ENCODE data around the gene CSRNP3.

The CSRNP3 gene, protein sequence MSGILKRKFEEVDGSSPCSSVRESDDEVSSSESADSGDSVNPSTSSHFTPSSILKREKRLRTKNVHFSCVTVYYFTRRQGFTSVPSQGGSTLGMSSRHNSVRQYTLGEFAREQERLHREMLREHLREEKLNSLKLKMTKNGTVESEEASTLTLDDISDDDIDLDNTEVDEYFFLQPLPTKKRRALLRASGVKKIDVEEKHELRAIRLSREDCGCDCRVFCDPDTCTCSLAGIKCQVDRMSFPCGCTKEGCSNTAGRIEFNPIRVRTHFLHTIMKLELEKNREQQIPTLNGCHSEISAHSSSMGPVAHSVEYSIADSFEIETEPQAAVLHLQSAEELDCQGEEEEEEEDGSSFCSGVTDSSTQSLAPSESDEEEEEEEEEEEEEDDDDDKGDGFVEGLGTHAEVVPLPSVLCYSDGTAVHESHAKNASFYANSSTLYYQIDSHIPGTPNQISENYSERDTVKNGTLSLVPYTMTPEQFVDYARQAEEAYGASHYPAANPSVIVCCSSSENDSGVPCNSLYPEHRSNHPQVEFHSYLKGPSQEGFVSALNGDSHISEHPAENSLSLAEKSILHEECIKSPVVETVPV

GRCh38 chr2:165469417-165469816, at the start of gene CSRNP3:
TSS of gene CSRNP3 (plus strand) at chr2:165469698. CDS start at chr2:165595066, 125,368 bp downstream.
- peak; percentile 91 for DNase-seq (ENCODE audit: low spot score)

GRCh38 chr2:165420231-165420630, 49.3 kb upstream of the CSRNP3 start:
- no peak for DNase-seq (ENCODE audit: low spot score)

- no peak for DNase-seq (ENCODE audit: low spot score)
These were observed 46.4 kb upstream of the CSRNP3 start for GRCh38 chr2:165423081-165423480.

- no peak for DNase-seq (ENCODE audit: low spot score)
These were observed 43.9 kb upstream of the CSRNP3 start for GRCh38 chr2:165425556-165425955.

- no peak for DNase-seq (ENCODE audit: low spot score)
These were observed 41.8 kb upstream of the CSRNP3 start for GRCh38 chr2:165427686-165428085.

DNA sequence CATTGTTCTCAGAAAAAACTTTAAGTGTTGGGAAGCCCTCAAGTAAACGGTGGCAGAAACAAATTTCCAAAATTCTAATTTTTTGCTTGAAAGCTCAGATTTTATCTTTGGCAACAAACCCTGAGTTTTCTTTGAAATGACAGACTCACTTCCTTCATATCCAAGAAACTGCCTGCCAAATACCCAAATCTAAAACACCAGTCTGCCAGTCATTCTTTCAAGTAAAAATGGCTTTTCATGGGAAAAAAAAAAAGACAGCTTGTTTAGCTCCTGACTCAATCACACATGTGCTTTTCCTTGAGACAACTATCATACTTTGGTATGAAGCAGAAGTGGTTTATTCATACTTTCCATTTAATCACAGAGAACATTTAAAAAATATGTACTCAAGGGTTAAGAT, 40.6 kb upstream of the CSRNP3 start:
- no peak for DNase-seq (ENCODE audit: low spot score)

- no peak for DNase-seq (ENCODE audit: low spot score)
These were observed 38.5 kb upstream of the CSRNP3 start for GRCh38 chr2:165431014-165431413.

GRCh38 chr2:165432234-165432966, 37.1 kb upstream of the CSRNP3 start:
- DNase-seq (ENCODE audit: low spot score): no peak

DNA sequence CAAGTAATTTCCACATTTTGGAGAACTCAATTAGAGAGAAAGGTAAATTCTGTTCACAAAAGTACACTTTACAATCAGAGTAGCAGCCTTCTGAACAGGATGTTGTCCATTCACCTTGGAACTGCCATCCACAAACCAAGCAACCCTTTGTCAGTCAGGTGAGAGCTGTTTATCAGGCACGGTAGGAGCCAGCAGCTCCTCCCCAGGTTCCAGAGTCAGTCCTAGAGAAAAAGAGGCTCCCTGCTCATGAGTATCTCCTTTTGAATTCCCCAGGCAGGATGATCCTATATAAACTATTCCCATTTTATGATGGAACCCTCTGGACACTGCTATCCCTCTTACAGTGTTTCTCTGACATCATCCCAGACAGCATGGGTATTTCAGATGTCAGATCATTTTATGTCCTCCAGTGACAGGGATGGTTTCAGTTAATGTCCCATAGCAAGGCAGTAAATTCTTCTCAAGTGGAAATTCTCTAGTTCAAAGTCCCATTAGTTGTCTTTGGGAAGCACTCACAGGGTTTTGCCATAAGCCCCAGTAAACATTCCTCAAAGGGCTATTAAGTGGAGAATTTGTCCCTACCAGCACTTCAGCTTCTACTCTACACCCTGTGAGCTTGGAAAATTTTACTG, 34.5 kb upstream of the CSRNP3 start:
- no peak for DNase-seq (ENCODE audit: low spot score)

- DNase-seq (ENCODE audit: low spot score): no peak
These were observed 33.9 kb upstream of the CSRNP3 start for GRCh38 chr2:165435611-165436010.

DNA sequence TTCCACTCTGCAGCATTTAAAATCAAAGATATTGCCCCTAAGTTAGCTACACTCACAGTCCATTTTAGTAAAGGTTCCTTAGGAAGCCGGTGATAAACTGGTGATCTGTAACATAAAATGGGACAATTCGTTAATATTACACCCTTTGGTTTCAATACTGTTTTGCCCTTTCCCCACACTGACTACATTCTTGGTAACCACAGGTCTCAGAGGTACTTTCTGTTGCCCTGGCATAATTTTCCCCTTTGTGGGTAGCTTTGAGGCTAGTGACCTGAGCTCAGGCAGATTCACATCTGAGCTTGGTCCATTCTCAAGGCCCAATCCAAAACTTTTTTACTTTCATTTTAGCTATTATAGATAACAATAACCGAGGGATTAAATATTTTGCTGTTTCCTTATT, 32.9 kb upstream of the CSRNP3 start:
- no peak for DNase-seq (ENCODE audit: low spot score)

- no peak for DNase-seq (ENCODE audit: low spot score)
These were observed 29.1 kb upstream of the CSRNP3 start for GRCh38 chr2:165440367-165440766.

DNA sequence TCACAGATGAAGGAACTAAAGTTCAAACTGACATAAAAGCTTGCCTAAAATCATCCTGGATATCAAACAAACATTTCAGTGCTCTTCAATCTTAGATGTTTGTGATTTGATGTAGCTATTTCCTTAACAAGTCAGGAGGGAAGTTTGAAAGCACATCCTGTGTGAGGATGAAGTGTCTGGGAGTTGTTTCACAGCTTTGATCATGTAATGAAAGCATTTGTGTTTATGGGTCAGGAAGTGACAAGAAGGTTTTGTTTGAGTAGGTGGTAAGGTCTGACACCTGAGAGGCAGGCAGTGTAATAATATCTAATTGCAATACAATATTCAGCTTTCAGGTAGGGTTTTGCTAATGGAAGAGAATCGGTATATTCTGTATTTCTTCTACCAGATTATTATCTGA, 26.0 kb upstream of the CSRNP3 start:
- no peak for DNase-seq (ENCODE audit: low spot score)

DNA sequence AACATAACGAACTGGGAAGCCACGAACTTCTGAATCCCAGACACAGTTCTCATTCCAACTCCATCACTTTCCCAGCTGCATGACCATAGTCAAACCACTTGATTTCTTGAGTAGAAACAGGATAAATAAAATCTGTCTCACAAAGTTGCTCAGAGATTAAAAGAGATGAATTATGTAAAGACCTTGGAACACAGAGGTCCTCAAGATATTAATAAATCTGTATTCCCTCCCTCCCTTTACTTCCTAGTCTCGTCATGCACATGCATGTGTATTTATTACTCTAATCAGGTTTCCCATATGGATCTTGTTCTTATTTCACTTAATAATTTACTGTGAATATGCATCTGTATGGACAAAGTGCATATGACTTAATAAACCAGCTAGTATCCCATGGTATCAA, 21.1 kb upstream of the CSRNP3 start:
- DNase-seq (ENCODE audit: low spot score): no peak

- DNase-seq (ENCODE audit: low spot score): no peak
These were observed 19.3 kb upstream of the CSRNP3 start for GRCh38 chr2:165450156-165450555.

- DNase-seq (ENCODE audit: low spot score): no peak
These were observed 17.2 kb upstream of the CSRNP3 start for GRCh38 chr2:165452327-165452726.

GRCh38 chr2:165453561-165454094, 15.9 kb upstream of the CSRNP3 start:
- DNase-seq (ENCODE audit: low spot score): no peak

GRCh38 chr2:165454905-165455304, 14.6 kb upstream of the CSRNP3 start:
- no peak for DNase-seq (ENCODE audit: low spot score)

DNA sequence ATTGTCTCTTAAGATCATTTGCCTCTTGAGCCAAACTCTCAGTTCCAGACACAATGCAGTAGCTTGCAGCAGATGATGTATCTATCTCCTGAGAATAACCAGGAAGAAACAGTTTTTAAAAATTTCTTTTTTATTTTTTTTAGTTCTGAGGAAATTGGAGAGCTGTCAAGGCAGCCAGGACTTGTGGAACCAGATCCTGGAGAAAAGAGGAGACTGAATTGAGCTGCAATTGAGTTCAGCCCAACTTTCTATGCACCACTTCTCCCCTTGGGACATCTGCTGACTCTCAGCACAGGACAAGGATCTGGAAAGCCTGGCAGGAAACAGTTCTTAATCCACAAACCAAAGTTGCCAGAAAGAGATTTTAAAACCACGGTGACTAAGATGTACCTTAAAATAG, 13.5 kb upstream of the CSRNP3 start:
- DNase-seq (ENCODE audit: low spot score): no peak

DNA sequence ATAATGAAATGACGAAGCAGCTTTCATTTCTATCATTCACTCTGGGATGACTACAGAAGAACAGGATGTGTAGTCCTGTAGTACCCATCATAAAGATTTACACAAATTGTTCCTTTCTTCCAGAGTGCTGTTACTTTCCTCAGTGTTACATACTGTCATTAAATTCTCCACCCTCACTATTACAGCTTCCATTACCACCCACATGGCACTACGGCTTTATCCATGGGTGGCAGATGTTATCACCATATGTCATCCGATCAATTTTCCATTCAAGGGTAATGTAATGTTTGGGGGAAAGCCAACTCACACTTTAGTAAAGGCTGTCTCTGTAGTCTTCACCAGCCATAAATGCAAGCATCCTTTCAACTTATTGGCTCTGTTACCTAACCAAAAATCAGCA, 7.1 kb upstream of the CSRNP3 start:
- no peak for DNase-seq (ENCODE audit: low spot score)

GRCh38 chr2:165466386-165466785, 3.1 kb upstream of the CSRNP3 start:
- DNase-seq (ENCODE audit: low spot score): no peak

GRCh38 chr2:165467921-165468320, 1.6 kb upstream of the CSRNP3 start:
- no peak for DNase-seq (ENCODE audit: low spot score)

Measured in kidney tubule cell (primary cell).